ENCODE data around the gene FNDC11.

Gene FNDC11

DNA sequence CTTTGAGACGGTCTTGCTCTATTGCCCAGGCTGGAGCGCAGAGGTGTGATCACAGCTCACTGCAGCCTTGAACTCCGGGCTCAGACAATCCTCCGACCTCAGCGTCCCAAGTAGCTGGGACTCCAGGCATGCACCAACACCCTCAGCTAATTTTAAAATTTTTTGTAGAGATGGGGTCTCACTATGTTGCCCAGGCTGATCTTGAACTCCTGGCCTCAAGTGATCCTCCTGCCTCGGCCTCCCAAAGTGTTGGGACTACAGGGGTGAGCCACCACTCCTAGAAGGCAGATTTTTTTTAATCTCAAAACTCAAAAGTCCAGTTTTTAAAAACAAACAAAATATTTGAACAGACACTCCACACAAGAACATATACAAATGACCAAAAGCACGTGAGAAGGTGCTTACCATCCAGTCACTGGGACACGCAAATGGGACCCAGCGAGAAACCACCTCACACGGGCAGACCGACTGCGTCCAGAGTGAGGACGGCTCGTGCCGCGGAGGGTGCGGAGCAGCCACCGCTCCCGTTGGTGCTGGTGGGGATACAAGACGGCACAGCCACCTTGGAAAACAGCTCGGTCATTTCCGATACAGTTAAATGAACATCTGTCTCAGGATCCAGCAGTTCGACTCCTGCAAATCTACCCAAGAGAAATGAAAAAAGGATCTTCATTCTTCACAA is 28.6 kb downstream of the FNDC11 start:
- DNase-seq, result no peak

DNA sequence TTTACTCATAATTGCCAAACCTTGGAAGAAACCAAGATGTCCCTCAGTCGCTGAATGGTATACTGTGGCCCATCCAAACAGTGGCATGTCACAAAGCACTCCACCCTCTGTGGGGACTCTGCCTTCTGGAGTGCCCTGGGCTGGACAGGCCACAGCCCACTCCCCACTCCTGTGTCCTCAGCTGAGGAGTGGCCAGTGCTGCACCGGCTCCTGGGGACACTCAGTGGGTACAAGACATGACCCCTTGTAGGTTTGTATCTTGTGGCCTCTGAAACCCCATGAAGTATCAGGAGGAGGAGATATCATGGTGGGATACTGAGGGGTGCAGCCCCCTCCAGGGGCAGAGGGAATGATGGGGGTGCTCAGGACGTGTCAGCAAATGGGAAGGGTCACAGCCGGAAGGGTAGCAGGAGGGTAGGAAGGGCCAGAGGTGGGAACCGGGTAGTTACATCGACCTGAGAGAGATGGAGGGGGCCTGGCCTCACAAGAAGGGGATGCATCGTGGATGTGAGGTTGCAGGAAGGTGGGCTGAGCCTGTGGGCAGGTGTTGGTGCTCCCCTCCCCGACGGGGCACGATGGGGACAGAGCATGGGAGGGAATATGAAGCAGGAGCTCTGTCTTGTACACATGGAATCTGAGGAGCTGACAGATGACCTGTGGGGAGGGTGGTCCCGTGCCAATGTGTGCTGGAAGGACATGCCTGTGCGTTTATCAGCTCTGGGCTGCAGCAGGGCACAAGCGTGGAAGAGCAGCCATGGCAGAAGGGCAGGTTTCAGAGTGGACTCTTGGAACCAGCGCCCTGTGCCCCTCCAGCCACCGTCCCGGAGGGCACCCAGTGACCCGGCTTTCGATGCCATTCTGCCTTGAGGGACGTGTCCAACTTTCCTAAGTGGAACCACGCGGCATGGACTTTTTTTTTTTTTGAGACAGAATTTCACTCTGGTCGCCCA is 31.9 kb downstream of the FNDC11 start:
- DNase-seq, result no peak

DNA sequence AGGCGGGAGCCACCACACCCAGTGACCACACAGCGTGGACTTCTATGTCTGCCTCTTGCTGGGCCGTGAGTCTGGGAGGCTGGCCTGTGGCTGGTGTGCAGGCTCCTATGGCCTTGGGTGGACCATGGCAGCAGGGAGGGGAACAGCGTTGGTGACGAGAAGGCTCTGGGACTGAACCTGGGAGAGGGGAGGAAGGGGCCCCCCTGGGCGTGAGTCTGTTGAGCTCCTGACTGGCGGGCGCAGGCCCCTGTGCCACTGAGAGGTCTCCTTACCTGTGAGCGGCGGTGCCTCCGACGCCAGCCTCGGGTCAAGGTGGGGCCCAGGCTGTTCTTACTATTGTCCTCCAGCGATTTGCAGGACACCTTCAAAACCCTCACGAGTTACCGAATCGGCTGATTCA is 32.8 kb downstream of the FNDC11 start:
- no peak for DNase-seq

DNA sequence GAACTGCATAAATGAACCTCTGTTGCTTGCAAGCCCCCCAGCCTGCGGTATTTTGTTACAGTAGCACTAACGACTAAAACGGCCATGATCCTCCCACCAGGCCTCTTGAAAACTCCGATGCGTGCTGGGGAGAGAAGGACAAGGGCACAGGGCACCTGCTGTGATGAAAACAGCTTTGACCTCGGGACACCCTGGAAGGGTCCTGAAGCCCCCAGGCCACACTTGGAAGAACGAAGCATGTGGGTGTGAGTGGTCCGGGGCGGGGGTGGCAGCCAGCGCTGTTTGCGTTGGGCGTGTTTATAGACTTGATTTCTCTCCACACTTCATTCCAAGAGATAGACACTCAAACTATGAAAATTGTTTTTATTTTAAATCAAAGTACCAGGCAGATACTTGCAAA is 33.3 kb downstream of the FNDC11 start:
- DNase-seq, result no peak

DNA sequence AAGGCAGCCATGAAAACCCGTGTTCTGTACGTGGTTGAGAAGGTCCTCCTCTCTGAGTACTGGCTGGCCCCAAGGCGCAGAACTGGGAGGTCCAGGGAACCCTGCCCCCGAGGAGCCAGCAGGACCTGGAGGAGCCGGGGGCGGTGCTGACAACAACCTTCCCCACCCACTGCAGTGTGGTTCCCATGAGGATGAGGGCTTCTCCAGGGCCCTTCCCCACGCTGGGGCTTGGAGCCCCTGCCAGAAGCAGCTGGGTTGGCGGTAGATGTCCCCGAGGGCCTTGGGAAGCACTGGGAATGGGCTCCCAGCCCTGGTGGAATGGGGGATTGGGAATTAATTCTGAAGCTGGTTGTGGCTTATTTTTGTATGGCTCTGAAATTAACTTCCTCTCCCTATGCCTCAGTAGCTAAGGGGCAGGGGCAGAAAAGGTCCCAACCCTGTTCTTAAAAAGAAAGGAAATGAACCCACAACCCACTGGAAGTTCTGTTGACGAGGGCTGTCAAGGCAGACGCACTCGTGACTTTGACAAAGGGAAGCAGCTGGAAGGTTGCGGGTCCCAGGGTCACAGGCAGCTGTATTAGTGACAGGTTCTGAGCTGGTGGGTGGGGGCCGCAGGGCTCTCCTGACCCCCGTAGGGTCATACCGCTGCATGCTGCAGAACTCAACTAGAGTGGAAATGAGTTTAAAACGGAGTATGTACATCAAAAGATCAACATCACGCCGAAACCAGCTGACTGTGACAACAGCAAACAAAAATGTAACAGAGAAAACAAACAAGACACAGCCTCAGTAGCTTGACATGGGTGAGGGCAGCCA is 34.0 kb downstream of the FNDC11 start:
- no peak for DNase-seq

DNA sequence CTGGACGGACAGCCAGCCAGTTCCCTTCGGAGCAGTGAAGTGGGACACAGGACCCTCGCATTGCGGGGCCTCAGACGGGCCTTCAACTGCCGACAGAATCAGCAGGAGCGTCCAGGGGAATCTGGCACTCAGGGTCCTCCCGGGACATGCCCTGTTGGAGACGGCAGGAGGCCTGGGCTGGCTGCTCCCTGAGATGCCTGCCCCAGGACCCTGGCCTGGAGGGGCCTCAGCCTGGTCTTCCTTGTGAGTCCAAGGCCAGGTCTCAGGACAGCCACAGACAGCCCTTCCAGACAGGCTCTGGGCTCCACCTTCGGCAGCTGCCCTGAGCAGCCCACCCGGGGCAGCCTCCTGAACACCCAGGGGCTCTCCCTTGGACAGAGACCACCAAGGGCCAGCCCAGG is 34.7 kb downstream of the FNDC11 start:
- DNase-seq, result no peak

DNA sequence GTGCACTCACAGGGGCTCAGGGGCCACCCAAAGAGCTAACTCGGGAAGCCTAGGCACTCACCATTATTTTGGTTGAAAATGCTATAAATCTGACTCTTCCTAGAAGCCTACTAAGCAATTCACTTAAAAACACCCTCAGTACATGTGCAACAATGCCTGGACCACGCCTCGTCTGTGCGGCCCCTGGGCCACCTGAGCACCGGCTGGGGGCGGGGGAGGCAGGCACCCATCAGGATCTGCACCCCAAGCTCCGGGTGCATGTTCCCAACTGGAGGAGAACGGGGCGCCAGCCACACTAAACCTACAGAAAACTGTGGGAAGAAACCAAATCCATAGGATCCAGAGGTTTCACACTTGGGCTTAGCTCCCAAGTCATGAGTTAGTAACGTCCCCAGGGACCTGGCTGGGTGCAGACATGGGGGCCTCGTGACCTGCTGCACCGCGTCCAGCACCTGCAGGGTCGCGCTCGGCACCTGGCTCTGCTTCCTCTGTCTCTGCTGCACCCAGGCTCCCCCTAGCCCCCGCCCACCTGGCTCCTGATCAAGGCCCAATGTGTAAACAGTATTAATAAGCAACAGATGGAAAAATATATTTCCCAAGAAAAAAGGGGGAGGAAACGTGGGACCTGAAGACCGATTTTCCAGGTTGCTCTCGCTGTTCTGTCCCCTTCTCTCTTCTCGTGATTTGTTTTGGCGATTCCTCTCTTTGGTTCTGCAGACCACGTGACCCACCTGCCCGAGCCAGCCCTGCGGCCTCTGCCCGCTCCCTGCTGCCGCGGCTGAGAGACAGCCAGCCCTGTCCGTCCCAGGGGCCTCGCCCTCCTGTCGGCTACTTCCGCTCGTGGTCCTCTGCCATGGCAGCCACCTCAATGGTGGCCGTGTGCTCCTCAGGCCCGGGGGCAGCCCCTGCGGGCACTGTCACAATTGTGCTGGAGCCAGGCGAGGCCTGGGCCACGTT is 35.6 kb downstream of the FNDC11 start:
- DNase-seq, result no peak

DNA sequence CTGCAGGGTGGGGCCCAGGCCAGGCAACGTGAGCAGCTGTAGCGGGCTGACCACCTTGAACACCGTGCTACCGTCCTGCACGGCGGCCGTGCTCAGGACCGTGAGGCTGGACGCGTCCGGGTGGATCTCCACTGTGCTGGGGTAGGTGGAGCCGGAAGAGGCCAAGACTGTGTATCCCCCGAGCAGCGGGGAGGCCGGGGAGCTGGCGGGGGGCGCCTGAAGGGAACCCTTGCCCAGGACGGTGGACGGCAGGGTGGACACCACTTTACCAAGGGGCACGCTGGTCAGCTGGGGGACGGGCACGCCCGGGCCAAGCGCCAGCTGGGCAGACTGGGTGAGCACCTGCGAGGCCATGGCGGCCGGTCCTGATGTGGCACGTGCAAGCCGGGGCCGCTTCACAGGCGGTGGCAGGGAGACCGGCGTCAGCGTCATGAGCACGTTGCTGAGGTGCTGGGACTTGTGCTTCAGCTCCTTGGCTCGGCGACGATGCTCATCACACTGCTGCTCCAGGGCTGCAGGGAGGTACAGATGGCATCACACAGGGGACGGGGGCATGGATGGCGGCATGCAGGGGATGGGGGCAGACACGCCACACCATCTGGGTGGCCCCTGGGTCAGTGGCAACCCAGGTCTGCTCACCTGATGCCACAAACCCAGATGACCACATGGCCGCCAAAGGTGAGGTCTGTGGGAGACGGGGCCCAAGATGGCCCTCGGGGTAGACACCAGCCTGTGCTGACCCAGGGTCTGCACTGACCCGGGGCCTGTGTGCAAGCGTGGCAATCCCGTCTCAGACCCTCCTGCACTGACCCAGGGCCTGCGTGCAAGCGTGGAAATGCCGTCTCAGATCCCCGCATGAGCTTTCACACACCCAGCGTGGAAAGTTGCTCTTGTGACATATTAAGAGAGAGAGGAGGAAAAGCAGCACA is 36.5 kb downstream of the FNDC11 start:
- DNase-seq, result no peak

DNA sequence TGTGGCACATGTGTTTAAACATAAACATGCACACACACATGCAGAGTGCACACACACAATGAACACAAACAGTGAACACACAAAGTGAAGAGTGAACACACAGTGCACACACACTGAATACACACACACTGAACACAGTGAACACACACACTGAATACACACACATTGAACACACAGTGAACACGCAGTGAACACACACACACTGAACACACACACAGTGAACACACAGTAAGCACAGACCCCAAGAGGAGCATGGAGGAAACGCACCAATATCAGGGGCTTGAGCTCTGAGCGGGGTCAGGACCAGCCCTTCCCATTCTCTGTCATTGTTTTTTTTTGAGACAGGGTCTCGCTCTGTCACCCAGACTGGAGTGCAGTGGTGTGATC is 37.2 kb downstream of the FNDC11 start:
- no peak for DNase-seq

DNA sequence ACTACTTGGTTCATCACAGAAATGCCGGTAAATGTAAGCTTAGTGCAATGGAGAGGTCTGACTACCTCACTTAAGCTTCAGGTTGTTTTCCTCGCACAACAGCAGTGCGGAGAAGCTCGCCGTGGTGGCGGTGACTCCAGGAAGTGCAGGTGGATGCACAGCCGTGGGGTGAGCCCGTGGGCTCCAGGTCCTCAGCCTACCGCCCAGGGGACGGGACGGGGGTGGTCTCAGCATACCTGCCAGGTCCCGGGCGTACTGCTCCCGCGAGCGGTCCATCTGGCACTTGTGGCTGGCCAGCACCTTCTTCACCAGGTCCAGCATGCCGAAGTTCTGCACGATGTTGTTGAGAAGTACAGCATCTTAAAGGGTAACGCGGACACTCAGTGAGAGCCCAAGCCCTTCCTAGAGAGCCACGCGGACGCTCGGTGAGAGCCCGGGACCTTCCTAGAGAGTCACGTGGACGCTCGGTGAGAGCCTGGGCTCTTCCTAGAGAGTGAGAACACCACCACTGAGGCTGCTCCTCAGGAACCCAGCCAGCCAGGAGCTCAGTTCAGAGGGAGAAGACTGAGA is 37.9 kb downstream of the FNDC11 start:
- DNase-seq, result no peak

DNA sequence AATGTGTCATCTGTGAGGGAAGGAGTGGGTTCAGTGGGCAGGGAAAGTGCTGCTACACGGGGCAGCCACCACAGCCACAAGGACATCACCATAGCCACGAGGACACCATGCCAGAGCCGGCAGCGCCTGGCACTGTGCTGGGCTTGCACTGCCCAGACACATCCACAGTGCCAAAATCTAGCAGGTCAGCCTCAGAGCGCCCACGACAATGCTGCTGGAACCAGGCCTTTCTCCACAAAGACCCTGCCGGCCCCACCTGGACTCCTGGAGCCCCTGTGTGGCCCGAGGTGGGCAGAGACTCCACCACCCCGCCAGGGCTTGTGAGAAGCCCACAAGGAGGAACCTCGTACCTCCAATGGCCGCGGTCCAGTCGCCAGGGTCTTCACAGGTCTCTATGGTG is 38.7 kb downstream of the FNDC11 start:
- no peak for DNase-seq

DNA sequence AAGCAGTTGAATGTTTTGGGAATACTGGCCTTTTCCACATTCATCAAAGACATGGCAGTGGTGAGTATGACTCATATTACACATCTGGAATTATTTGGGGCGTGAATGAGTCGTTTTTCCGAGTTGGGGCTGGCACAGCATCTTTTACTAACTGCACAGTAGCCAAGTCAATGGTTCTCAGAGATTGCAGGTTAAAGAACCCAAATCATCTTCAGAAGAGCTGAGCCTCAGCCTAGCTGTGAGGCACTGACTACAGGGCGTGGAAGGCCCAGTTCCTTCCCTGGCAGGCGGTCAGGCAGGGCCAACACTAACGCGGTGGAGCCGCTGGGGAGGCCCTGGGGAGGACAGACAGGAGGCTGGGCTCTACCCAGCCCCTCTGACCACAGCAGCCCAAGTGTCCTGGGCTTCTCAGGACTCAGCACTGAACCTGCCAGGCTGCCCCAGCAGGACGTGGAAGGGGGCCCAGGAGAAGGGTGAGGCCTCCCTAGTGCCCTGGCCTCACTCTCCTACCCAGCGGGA is 40.1 kb downstream of the FNDC11 start:
- DNase-seq, result no peak

DNA sequence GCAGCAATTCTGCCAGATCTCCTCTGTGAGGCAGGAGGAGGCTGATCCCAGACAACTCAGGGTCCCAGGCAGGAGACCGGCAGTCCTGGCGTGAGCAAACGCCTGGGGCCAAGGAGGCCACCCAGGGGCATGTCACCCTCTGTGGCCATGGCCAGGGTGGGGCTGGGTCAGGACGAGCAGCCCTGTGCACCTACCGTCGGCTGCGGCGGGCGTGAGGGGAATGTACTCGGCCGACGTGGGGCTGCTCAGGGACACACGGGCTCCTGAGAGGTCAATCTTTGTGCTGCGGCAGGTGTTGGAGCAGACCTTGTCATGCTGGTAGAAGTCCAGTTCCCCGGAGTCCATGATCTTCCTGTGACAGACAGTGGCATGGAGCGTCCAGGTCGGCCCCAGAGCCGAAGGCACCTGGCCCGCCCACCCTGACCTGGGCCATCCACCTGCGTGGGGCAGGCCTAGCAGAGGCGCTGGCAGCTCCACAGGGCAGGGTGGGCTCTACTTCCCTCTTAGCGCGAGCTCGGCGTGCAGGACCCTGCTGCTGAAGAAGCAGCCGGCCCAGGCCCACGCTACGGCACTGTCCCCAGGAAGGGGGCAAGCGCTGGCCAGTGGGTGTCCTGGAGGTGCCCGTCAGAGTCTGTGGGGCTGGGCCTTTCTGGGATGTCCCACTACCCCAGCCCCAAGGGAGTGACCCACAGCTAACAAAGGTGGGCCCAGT is 41.6 kb downstream of the FNDC11 start:
- no peak for DNase-seq

DNA sequence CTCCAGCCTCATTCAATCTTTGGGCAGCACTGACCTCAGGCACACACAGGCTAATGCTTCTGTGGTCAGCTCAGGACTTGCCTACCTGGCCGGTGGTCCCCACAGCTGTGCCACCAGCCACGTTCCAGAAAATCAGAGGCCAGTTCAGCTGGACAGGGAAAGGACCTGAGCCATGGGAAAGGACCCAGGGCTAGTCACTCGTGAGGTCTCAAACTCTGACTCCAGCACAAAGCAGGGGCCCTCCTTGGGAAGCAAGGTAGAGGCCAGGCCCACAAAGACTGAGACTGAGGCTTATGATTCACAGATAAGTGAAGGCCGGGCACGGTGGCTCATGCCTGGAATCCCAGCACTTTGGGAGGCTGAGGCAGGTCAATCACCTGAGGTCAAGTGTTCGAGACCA is 42.5 kb downstream of the FNDC11 start:
- DNase-seq, result no peak

DNA sequence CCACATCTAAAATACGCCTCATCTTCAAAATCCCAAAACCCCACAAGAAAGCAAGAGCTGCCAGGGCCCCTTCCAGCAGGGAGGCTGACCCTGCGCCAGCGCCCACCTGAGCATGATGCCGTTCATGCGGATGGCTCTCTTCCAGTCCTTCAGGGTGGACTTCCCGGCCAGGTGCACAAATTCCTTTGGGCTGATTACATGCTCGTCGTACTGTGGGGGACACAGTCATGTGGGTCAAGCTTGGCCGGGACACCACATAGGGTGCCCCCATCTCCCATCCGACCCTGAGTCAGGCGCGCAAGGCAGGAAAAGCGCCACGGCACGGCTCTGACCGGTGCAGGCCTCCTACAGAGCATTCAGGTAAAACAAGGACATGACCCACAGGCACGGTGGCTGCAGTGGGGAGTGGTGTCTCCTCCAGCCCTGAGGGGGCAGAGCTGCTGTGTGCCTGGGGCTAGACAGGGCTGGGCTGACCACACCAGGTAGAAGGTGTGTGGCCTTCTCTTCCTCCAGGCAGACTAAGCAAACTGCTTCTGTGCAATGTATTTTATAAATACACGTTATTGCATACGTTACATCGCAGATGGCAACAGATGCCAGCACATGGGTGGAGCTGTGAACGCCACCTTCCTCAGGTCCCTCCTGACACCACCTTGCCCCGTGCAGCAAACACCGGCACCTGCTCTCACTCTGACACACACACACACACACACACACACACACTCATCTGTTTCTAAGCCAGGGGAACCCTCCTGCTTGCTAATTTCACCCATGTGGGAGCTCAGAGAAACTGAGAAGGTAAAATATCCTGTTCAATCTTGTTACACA is 43.9 kb downstream of the FNDC11 start:
- no peak for DNase-seq

DNA sequence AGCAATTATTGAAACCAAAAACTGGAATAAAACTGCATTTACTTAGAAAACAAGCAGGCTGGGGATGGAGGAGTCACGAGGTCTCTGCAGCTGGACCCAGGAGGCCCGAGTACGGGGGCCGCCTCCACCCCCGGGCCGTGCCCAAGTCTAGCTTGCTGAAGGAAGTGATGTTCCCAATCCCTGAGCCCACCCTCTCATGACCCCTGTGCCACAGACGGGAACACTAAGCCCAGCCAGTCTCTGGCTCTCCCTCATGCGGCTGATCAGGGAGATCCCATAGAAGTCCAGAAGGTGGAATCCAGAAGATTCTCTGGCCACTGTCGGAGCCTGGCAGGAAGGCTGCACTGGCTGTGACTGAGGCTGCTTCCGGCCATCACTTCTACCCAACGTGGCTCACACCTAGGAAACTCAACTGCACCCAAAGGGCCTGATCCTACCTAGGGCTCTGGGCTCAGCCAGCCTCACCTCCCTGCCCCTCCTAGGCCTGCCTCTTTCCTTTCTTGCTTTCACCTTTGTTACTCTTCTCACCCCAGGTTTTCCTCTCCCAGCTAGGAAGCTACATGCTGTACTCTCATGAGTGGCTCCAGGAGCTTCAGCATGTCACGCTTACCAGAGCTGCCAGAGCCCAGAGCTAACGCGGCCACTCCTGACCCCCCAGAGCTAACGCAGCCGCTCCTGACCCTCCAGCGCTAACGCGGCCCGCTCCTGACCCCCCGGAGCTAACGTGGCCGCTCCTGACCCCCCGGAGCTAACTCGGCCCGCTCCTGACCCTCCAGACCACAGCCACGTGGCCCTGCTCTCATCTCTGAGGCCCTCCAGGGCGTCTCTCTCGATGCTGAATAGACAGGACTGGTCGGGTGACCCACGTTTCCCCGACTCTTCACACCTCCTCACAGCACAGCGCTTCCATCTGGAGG is 44.8 kb downstream of the FNDC11 start:
- DNase-seq, result no peak

DNA sequence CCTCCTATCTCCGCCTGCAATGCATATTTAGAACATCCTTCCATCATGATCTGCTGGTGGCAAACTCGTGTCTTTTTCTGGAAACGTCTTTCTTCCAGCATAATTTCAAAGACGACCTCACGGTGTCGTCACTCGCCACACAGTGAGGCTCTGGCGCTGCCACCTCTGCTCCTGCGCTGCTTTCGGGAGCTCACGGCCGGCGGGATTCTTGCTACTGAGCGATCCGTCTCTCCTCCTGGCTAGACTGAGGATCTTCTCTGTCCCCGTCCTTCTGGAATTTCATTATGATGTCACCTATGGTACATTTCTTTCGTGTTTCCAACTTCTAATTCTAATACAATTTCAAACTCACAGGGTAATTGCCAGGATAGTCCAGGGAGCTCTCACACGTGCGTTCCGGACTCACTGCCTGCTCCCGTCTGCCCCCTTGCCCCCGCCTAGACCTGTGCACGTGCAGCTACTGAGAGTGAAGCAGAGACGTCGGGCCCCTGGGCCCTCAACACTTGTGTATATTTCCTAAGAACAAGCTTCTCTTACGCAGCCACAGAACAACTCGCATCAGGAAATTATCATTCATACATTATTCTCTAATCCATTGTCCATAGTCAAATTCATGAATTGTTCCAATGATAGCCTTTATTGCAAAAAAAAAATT is 45.6 kb downstream of the FNDC11 start:
- no peak for DNase-seq

Measured in DMS153 (cell line).